Inflammatory macrophage (primary cell): ENCODE results near the gene MTRF1.
"Not testable (repeated sequence)": the region's sequence is repeated elsewhere in the genome, so short reads cannot be mapped to it uniquely, and the experiment has no call there.

ENCODE experiments used
- DNase-seq, 2 donors: peaks; one replicate each; pipeline ENCODE4 v3.0.0-alpha.2; 2020 to 2022

Gene MTRF1

GRCh38 chr13:41279156-41279555, 15.8 kb upstream of the MTRF1 start:
- not testable (repeated sequence) for DNase-seq

GRCh38 chr13:41276824-41277223, 13.4 kb upstream of the MTRF1 start:
- no peak for DNase-seq

- no peak for DNase-seq
Observed at GRCh38 chr13:41274881-41275280, 11.5 kb upstream of the MTRF1 start.

GRCh38 chr13:41273831-41274441, 10.6 kb upstream of the MTRF1 start:
- no peak for DNase-seq

- no peak for DNase-seq
Observed at GRCh38 chr13:41271456-41272285, 8.3 kb upstream of the MTRF1 start.

DNA sequence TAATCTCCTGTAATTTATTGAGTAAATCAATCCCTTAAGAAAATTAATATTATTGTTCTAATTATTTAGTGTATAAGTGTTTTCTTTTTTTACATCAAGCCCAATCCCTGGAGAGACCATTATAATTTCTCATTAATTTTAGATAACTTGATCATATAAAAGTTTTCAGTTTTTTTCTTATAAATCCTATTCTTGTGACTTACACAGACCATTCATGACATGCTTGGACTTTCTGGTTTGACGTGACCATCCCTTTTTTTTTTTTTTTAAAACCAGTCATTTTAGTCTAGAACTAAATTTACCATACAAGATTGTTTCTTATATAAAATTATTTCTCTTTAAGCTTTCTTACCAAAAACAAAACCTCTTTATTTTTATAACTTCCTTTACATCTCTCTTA, 5.4 kb upstream of the MTRF1 start:
- peak; percentile 9 to 26 for DNase-seq

DNA sequence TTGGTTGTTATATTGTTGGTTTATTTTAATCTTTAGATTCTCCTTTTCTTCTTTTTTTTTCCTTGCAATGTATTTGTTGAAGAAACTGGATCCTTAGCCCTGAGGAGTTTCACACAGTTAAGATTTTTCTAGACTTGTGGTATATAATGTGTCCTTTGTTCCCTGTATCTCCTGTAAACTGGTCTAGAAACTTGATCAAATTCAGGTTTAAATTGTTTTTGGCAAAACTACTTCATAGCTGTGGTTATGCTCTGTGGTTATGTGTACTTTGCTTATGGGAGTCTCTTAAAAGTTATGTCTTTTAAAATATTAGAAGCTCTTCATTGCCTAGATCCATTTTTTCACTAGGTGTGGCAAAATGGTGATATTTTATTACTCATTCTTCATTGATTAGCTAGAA, 3.7 kb upstream of the MTRF1 start:
- DNase-seq = no peak

DNA sequence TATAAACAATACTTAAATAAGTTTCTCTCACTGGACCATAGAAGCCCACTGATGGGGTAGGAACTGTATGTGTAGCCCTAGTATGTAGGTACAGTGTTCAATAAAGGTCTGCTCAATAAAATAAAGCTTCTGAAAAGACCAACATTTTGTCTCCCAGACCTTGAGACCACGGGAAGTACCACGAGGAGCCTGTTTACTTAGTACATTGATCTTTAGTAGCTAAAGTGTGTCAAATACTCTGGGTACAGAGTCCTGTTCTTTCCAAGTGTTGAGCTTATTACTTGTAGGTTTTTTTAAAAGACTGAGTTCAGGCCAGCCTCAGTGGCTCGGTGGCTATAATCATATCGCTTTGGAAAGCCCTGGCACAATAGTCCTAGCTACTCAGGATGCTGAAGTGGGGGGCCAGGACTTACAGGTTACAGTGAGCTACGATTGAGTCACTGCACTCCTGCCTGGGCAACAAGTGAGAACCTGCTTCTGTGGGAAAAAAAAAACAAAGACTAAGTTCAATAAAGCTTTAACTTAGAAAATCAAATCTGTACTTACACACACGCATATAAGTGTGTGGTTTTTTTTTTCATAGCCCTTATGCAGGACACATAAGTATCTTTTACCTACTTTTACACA, 3.4 kb downstream of the MTRF1 start:
- no peak for DNase-seq

GRCh38 chr13:41257535-41257934, 5.8 kb downstream of the MTRF1 start:
- DNase-seq = no peak

GRCh38 chr13:41254902-41255301, 8.5 kb downstream of the MTRF1 start:
- no peak for DNase-seq

DNA sequence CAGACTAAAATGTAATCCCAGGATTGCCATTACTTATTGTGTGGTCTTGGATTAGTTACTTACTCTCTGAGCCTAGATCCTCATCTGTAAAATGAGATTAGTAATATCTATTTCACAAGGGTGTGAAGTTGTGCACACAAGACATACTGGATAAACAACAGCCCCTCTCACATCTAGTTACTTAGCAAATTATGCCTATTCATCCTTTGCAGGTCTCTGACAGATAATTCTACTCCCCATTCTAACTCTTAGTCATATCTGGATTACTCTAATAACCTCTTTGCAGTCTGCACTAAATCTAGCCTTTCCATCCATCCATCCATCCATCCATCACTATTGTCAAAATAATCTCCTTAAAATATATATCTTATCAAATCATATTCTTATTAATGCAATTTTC, 12.4 kb downstream of the MTRF1 start:
- no peak for DNase-seq

DNA sequence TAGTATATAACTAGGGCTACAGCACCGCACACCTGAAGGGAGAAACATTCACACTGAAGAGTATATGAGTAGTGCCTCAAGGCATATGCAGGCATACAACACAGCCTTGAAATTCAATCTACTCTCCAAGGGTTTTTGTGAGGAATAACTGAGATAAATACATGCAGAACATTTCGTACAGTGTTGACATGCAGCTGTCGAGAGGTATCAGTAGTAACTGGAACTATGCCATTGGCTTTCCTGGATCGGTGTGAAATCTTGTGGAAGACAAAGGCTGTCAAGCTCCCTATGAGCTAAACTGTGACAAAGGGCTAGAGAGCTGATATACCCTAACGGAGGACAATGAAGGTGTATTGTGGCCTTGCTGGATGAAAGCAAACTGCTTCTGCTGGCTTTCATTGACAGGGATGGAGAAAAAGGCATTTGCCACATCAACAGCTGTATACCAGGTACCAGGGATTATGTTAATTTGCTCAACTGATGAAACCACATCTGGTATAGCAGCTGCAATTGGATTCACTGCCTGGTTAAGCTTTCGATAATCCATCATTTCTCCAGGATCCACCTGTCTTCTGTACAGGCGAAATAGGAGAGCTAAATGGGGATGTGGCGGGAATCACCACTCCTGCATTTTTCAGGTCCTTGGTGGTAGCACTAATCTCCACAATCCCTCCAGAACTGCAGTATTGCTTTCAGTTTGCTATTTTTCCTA, 16.3 kb downstream of the MTRF1 start:
- no peak for DNase-seq

- DNase-seq = no peak
Observed at GRCh38 chr13:41244556-41244955, 18.8 kb downstream of the MTRF1 start.

GRCh38 chr13:41241626-41242025, 21.8 kb downstream of the MTRF1 start:
- DNase-seq = no peak

DNA sequence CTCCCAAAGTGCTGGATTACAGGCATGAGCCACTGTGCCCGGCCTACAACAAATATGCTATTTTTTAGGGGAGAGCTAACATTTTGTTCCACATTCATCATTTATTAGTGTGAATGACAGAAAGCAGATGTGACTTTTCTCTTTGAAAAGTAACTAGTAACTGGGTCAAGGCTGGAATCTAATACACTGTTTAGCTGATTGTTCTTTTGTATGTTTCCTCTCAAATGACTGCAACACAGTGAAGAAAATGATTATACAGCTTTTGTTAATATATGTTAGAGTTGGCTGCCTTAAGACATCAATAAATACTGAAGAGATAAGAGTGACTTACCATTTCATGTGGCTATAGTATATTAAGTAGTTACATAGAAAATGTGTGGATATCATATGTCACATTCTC, 27.0 kb downstream of the MTRF1 start:
- DNase-seq = no peak

GRCh38 chr13:41232578-41233480, 30.5 kb downstream of the MTRF1 start:
- peak; percentile 11 to 42 for DNase-seq

DNA sequence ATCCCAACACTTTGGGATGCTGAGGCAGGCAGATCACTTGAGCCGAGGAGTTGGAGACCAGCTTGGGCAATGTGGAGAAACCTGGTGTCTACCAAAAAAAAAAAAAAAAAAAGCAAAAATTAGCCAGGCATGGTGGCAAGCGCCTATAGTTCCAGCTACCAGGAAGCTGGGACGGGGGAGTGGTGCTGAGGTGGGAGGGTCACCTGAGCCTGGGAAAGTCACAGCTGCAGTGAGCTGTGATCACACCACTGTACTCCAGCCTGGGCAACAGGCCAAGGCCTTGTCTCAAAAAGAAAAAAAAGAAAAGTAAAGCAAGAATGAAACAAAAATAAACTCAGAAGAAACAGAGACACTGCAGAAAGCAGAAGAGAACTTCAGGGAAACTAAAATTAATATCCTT, 31.6 kb downstream of the MTRF1 start:
- DNase-seq = no peak

DNA sequence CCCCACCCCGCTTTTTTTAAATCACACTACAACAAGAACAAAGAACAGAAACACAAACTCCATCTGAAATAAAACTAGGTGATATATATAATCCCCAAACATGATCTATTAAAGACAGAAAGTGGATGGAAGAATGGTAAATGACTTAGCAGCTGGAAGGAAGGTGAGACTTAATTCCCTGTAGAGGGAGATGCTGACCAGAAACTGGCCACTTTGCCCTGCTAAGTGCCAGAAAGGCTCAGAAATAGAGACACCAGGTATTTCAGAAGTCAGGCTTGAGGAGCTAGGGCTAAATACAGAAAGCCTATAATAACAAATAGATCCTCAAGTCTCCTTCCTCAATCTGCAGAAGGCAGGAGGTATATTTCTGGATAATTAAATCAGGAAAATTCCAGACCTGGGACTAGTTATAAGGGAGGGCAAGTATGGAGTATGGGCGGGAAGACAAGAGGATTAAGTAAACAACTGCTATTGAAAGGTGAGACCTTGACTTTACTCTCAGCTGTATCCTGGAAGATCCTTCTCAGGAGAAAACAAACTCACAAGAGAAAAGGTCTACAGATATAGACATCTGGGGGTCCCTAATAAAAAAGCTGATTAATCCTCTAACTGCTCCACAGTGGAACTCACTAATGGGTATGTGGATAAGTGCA, 32.2 kb downstream of the MTRF1 start:
- no peak for DNase-seq

GRCh38 chr13:41229356-41229755, 34.0 kb downstream of the MTRF1 start:
- no peak for DNase-seq

GRCh38 chr13:41224113-41225110, 39.0 kb downstream of the MTRF1 start:
- no peak for DNase-seq
